ENCODE data around the gene TAAR9.

GRCh38 chr6:132513831-132514545 is 24.1 kb upstream of the TAAR9 start:
- TF ChIP-seq CTCF (IDR thresholded peaks at IDR 0.05 in 8 of 11, conservative IDR thresholded peaks at IDR 0.05 in 3 of 11): no peak
- TF ChIP-seq POLR2AphosphoS5 (IDR thresholded peaks at IDR 0.05): no peak
- no peak for TF ChIP-seq POLR2A (IDR thresholded peaks at IDR 0.05)

All from spleen (tissue), 7 donors.